Endothelial cell (in vitro differentiated cells): ENCODE data around the gene MEX3B. TPM values are rescaled to one million over a fixed set of nuclear protein-coding genes. Genes with fewer than 3 reads are reported as not detected.
A peak's percentile ranks its signal among the peaks of the same experiment; 100 is the strongest.

Source experiments
- DNase-seq: peaks from one replicate; pipeline ENCODE4 v3.0.0; 2021; ENCODE audit warnings: low spot score
- H3K27ac Mint-ChIP-seq: one replicate; pipeline ENCODE4 v1.8.0; 2021; ENCODE audit warnings: mixed read lengths, inconsistent platforms; ENCODE audit not compliant: unreplicated experiment
- H3K27me3 Mint-ChIP-seq: one replicate; pipeline ENCODE4 v1.8.0; 2021; ENCODE audit warnings: mild to moderate bottlenecking, moderate library complexity, mixed read lengths, inconsistent platforms; ENCODE audit not compliant: unreplicated experiment
- H3K36me3 Mint-ChIP-seq: one replicate; pipeline ENCODE4 v1.8.0; 2021; ENCODE audit warnings: mild to moderate bottlenecking, low read depth, mixed read lengths, inconsistent platforms; ENCODE audit not compliant: unreplicated experiment
- H3K4me1 Mint-ChIP-seq: one replicate; pipeline ENCODE4 v1.8.0; 2021; ENCODE audit warnings: mild to moderate bottlenecking, mixed read lengths, inconsistent platforms; ENCODE audit not compliant: unreplicated experiment
- H3K4me3 Mint-ChIP-seq: one replicate; pipeline ENCODE4 v1.8.0; 2021; ENCODE audit warnings: mild to moderate bottlenecking, mixed read lengths, inconsistent platforms; ENCODE audit not compliant: unreplicated experiment
- H3K9me3 Mint-ChIP-seq: one replicate; pipeline ENCODE4 v1.8.0; 2021; ENCODE audit warnings: mixed read lengths, inconsistent platforms; ENCODE audit not compliant: unreplicated experiment
- total RNA-seq: library from RNA; stranded (reverse); fragmentation: NEBNext Ultra II Directional; extraction: Animal tissue kit (Norgen Biotek cat#: 25700); gene quantifications from one replicate; pipeline ENCODE4 v1.2.1, GENCODE V29; 2021; ENCODE audit not compliant: unreplicated experiment
- TF ChIP-seq, protein P1 (sequence below): fragments of 200-600 bp; sonication (generic); IDR thresholded peaks from one replicate; pipeline ENCODE4 v1.5.0; 2021; ENCODE audit warnings: antibody characterized with exemption; ENCODE audit not compliant: unreplicated experiment

The MEX3B gene
- total RNA-seq, 1 donor from 2014 or later = 98.2 TPM

DNA sequence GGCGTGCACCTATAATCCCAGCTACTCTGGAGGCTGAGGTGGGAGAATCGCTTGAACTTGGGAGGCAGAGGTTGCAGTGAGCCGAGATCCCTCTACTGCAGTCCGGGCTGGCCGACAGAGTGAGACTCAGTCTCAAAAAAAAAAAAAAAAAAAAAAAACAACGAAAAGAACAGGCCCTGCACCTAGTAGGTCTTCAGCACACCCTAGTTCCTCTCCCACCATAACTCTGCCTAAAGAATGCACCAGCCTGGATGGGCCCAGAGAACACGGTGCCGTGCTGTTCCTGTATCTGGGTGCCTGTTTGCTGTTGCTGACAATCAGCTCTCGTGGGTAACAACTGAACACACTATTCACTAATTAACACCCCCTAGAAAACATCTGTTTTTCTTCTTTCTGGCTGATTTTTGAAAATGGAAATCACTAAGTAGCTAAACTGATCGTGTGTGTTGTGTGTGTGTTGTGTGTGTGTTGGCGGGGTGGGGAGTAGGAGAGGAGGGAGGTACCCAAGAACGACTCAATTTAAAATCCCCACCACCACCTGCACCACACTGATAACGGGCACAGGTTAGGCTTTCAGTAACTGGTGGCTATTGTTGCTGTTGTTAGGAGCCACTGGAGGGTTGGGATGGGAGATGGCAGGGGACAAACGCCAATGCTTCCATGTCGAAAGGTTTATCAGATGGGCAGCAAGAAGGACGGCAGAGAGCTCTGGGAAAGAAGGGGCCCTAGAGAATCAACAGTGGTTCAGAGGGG is 40.6 kb upstream of the MEX3B start:
- Mint-ChIP-seq H3K4me3 (no peak overlapping the region), H3K4me1 (no peaks in the 10 kb centered on the region), H3K9me3 (no peaks in the 10 kb centered on the region), H3K36me3 (no peaks in the 10 kb centered on the region), H3K27me3 (peaks cover 2% of the 10 kb centered on the region), H3K27ac (no peak overlapping the region)
- TF ChIP-seq, protein P1, sequence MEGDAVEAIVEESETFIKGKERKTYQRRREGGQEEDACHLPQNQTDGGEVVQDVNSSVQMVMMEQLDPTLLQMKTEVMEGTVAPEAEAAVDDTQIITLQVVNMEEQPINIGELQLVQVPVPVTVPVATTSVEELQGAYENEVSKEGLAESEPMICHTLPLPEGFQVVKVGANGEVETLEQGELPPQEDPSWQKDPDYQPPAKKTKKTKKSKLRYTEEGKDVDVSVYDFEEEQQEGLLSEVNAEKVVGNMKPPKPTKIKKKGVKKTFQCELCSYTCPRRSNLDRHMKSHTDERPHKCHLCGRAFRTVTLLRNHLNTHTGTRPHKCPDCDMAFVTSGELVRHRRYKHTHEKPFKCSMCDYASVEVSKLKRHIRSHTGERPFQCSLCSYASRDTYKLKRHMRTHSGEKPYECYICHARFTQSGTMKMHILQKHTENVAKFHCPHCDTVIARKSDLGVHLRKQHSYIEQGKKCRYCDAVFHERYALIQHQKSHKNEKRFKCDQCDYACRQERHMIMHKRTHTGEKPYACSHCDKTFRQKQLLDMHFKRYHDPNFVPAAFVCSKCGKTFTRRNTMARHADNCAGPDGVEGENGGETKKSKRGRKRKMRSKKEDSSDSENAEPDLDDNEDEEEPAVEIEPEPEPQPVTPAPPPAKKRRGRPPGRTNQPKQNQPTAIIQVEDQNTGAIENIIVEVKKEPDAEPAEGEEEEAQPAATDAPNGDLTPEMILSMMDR = no peak
- DNase-seq = no peak

DNA sequence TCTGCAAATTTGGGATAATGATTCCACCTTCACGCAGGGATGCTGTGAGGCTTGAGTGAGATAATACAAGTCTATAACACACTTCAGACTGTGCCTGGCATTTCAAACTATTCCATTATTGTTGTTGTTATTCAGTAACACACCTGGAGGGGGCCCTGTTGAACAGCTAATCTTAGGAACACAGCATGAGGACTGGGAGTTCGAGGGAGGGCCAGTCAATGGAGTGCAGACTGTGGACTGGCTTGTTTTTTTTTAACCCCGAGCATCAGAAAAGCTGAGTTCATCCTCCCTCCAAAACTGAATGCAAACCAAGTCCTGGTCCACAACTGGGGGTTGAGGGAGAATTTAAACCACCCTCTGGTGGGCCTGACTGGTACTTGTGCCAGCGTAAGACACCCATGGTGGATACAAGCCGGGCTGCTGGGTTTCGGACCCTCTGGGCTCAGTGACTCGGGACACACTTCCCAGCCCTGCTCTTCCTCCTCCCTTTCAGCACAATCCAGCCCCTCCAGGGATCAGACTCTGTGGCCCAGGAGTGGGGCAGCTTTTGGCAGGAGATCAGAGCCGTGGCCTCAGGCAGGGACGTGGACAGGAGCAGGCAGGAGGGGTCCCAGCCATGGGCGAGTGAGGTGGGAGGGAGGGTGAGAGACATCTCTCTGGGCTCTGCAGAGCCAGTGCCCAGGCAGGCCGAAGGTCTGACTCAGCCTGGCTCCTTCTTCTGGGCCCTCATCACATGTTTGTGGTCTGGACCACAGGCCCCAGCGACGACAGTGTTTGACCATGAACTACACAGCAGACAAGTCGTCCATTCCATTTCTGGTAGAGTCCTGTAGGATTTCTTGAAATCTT is 36.3 kb upstream of the MEX3B start:
- peak; percentile 28 for DNase-seq
- Mint-ChIP-seq H3K9me3 (no peaks in the 10 kb centered on the region), H3K27me3 (peaks cover 2% of the 10 kb centered on the region), H3K36me3 (no peaks in the 10 kb centered on the region), H3K4me3 (no peak overlapping the region), H3K27ac (no peak overlapping the region), H3K4me1 (no peaks in the 10 kb centered on the region)
- TF ChIP-seq, protein P1 = no peak

DNA sequence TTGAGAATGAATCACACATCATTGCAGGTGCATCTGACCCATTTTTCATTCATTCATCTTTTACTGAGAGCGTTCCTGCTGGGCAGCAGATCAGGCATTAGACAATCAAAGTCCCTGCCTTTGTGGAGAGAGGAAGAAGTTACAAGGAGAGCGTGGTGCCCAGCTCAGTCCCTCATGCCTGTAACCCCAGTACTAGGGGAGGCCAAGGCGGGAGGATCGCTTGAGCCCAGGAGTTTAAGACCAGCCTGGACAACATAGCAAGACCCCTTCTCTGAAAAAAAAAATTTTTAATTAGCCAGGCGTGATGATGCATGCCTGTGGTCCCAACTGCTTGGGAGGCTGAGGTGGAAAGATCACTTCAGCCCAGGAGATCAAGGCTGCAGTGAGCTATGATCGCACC is 35.0 kb upstream of the MEX3B start:
- Mint-ChIP-seq H3K4me1 (no peaks in the 10 kb centered on the region), H3K4me3 (no peak overlapping the region), H3K27me3 (peaks cover 2% of the 10 kb centered on the region), H3K27ac (no peak overlapping the region), H3K9me3 (no peaks in the 10 kb centered on the region), H3K36me3 (no peaks in the 10 kb centered on the region)
- TF ChIP-seq, protein P1 = no peak
- DNase-seq = no peak

DNA sequence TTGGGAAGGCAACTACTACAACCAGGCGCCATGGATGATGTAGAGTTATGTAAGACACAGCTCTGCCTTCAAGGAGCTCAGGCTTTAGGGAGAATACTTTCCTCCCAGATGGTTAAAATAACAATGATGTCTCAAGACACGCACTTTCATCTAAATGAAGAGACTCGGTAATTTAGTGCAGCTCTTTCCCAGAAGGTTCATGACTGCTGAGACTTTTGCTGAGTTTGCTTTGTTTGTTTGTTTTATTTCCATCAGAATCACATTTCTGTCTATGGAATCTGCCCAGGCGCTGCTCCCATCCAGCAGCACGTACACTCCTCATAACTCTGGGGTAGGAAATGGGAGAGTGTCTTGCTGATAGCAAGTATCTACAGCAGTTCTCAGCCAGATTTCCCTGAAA is 33.9 kb upstream of the MEX3B start:
- Mint-ChIP-seq H3K27me3 (peaks cover 2% of the 10 kb centered on the region), H3K4me1 (no peaks in the 10 kb centered on the region), H3K27ac (no peak overlapping the region), H3K9me3 (no peaks in the 10 kb centered on the region), H3K4me3 (no peak overlapping the region), H3K36me3 (no peaks in the 10 kb centered on the region)
- no peak for DNase-seq
- TF ChIP-seq, protein P1 = no peak

DNA sequence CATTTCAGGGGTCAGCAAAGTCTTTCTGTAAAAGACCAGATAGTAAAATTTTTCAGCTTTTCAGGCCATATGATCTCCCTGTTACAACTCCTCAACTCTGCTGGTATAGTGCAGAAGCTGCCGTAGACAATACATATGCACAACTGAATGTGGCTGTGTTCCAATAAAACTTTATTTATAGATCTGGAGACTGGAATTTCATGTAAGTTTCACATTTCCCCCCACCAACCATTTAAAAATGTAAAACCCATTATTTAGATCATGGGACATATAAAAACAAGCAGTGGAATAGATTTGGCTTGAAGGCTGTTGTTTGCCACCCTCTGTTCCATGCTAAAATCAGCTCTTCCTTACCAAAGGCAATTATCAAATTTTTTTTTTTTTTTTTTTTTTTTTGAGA is 28.8 kb upstream of the MEX3B start:
- Mint-ChIP-seq H3K27me3 (no peaks in the 10 kb centered on the region), H3K4me3 (no peak overlapping the region), H3K9me3 (no peaks in the 10 kb centered on the region), H3K27ac (no peak overlapping the region), H3K36me3 (no peaks in the 10 kb centered on the region), H3K4me1 (no peaks in the 10 kb centered on the region)
- DNase-seq = no peak
- TF ChIP-seq, protein P1 = no peak
